DND-41 (cell line): ENCODE data around the gene ESYT2.

ENCODE experiments used
- CTCF ChIP-seq: IDR thresholded peaks from 2 replicates; pipeline ENCODE4 v1.5.1; 2012; ENCODE audit warnings: borderline replicate concordance, low read length, moderate library complexity, mild to moderate bottlenecking; ENCODE audit not compliant: poor library complexity, severe bottlenecking; ENCODE audit errors: extremely low read depth
- EZH2 ChIP-seq: IDR thresholded peaks from 3 replicates; pipeline ENCODE4 v1.6.1; 2012; ENCODE audit warnings: borderline replicate concordance, low read depth, mild to moderate bottlenecking, moderate library complexity, low read length, inconsistent platforms; ENCODE audit not compliant: severe bottlenecking

- no peak for TF ChIP-seq CTCF
- no peak for TF ChIP-seq EZH2
Observed at GRCh38 chr7:158783595-158783994, 45.7 kb downstream of the ESYT2 start.
